Right hindlimb (tissue), 1 donor: ENCODE data around the gene ZGRF1.
"Not testable (repeated sequence)": the region's sequence is repeated elsewhere in the genome, so short reads cannot be mapped to it uniquely, and the experiment has no call there.

Experiments
- DNase-seq: peaks from one replicate; pipeline ENCODE4 v3.0.0-alpha.2; 2018

ZGRF1 gene, protein sequence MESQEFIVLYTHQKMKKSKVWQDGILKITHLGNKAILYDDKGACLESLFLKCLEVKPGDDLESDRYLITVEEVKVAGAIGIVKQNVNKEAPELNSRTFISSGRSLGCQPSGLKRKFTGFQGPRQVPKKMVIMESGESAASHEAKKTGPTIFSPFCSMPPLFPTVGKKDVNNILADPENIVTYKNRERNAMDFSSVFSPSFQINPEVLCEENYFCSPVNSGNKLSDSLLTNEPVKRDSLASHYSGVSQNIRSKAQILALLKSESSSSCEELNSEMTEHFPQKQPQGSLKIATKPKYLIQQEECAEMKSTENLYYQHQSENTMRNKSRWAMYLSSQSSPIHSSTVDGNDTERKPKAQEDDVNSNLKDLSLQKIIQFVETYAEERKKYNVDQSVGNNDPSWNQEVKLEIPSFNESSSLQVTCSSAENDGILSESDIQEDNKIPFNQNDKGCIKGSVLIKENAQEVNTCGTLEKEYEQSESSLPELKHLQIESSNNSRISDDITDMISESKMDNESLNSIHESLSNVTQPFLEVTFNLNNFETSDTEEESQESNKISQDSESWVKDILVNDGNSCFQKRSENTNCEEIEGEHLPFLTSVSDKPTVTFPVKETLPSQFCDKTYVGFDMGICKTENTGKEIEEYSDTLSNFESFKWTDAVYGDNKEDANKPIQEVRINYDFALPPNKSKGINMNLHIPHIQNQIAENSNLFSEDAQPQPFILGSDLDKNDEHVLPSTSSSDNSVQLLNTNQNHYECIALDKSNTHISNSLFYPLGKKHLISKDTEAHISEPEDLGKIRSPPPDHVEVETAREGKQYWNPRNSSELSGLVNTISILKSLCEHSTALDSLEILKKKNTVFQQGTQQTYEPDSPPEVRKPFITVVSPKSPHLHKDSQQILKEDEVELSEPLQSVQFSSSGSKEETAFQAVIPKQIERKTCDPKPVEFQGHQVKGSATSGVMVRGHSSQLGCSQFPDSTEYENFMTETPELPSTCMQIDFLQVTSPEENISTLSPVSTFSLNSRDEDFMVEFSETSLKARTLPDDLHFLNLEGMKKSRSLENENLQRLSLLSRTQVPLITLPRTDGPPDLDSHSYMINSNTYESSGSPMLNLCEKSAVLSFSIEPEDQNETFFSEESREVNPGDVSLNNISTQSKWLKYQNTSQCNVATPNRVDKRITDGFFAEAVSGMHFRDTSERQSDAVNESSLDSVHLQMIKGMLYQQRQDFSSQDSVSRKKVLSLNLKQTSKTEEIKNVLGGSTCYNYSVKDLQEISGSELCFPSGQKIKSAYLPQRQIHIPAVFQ (N-terminal part only)

DNA sequence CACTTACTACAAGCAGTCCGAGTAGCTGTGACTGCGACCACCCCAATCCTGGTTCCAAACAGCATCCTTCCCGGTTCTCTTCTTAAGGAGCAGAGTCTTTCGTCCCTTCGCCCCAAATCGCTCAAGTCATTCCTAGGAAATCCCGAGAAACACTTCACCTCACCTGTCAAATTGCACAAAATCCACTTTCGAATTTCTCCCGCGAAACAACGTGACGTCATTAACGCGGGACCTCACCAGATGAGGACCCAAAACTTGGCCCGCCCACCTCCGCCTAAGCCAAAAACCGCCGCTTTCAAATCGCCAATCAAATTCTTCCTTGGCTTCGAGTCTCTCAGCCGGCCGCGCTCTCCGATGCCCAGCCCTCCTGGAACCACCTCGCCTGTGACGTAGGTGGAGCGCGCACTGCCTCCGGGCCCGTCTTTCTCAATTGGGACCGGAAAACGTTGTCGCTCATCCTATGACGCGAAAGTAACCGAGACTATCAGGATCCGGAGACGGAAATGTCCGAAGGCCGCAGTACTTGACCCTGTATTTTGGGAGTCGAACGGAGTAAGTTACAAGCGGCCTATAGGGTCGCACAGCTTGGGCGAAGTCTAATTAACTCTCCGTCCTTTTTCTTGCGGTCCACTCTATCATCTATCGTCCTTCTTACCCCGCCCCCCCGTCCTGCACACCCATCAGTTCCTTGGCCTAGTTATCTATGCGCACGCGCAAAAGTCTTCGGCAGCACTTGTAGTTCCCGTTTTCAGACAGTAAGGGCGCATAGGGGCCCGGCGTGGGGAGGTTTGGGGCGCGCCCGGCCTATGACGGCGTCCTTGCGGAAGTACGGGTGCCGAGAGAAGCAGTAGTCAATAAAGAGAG lies at the start of gene ZGRF1, which contains the start of gene LARP7:
Gene ZGRF1 (minus strand): TSS at position 222 of the 864 bp plus-strand sequence. CDS start 3,733 bp downstream, outside the sequence.
Gene LARP7 (plus strand): TSS at position 456 of the 864 bp plus-strand sequence. CDS start 7,527 bp downstream, outside the sequence.
- peak; percentile 100 for DNase-seq

DNA sequence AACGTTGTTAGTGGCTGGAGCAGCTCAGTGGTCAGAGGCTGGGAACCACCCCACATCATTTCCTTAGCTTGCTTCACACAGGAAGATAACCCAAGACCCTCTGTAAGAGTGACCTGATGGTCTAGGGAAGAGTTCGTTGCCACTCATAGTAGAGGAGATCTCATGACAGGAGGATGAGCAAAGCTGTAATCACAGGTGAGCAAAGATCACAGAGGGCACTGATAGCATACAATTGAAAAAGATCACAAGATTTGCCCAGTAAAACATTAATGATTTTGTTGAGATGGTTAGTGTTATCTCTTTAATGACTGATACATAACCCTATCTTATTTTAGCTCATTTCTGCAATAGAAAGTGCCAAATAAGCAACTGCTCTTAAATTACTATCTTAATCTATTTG lies 44.3 kb upstream of the ZGRF1 start:
- DNase-seq: no peak

- DNase-seq: no peak
Measured at GRCh38 chr4:112677519-112678091, 40.9 kb upstream of the ZGRF1 start.

DNA sequence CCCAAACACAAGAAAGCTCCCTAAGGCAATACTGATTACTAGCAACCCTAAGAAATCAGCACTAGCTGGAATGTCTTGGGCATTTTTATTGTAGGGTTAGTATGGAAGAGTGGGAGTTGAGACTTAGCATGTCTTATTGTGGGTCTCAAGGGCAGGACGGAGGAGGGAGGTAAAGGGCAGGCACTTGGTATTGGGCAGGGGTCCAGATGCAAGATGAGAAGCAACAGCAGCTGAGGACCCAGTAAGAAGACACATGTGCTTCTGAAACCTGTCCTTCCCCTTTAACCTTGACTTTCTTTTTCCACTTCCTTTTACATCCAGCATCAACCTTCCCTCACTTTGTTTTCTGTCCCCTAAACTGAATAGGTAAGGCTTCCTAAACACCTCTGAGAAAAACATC lies 37.7 kb upstream of the ZGRF1 start:
- no peak for DNase-seq

DNA sequence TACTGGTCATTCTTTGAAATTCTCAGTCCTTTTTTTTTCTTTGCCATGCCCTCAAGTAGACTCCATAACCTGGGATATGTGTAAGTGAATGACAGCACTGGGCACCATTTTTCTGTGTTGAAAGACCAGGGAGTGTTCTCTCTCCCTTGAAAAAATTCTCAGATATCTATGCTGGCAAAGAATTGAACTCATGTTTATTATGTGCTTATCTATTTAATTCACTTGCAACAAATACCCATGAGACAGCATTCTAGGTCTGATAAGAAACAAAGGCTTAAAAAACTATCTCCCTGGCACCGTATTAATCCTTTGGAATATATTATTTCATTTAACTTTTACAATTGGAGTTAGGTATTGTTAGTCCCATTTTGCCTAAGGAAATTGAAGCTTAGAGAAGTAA lies 37.0 kb upstream of the ZGRF1 start:
- no peak for DNase-seq

DNA sequence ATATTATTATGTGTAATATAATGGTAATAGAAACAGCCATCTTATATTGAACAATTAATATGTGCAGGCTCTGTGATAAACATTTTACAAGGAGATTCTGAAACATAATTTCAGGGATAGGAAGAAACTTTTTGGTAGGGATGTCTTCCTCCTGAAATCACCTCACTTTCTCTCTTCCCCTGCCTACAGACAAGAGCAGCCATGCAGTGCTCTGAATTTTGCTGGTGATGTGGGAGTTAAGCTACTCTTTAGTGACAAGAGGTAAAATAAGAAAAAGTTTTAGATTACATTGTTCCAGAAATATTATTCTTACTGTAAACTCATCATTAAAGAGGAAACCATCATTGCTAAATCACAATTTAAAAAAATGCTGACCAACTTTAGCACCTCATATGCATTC lies 36.4 kb upstream of the ZGRF1 start:
- no peak for DNase-seq

- DNase-seq: no peak
Measured at GRCh38 chr4:112668131-112668530, 31.4 kb upstream of the ZGRF1 start.

DNA sequence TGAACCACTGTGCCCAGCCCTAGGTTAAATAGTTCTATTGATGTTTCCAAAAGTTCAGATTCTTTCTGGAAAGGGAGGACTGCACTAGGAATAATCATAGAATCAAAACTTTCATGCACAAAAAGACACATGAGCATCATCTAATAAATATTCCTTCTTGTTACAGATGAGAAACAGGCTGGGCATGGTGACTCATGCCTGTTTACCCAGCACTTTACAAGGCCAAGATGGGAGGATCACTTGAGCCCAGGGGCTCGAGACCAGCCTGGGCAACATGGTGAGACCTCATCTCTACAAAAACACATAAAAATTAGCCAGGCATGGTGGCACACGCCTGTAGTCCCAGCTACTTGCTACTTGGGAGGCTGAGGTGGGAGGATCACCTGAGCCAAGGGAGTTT lies 27.9 kb upstream of the ZGRF1 start:
- DNase-seq: no peak

GRCh38 chr4:112656115-112656514 lies 19.4 kb upstream of the ZGRF1 start:
- not testable (repeated sequence) for DNase-seq

DNA sequence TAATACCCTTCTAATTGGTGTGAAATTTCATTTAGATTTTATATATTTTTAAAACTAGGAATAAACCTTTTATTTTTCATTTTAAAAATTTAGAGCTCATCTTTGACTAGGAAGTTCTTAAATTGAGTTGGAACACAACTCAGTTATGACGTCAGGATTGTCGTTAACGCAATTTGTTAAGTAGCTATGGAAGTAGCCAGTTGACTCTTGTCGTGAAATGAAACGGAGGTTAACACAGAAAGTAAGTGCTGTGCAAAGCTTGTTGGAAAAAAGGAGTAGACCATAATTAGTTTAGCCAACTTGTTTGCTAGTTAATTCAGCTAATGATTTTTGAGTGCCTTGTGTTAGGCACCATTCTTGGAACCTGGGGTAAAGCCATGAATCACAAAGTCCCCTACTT lies 18.6 kb upstream of the ZGRF1 start:
- DNase-seq: no peak

- DNase-seq: no peak
Measured at GRCh38 chr4:112652216-112652615, 15.5 kb upstream of the ZGRF1 start.

DNA sequence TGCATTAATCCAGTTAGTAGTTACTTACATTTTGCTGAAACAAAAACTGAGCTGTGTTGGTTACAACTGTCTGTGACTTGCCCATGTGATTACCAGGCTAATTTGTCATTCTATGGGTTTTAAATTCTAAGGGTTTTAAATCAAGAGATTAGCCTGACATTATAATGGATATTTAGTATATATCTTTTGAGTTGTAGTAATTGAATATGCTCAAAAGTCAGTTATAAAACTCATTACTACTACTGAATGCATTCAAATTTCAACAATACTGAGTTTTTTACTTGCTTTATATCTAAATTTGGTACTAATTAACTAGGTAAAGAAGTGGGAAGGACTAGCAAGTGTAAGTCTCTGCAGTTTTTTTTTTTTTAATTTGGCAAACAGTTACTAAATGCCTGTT lies 14.9 kb upstream of the ZGRF1 start:
- no peak for DNase-seq

- no peak for DNase-seq
Measured at GRCh38 chr4:112650332-112650731, 13.6 kb upstream of the ZGRF1 start.

DNA sequence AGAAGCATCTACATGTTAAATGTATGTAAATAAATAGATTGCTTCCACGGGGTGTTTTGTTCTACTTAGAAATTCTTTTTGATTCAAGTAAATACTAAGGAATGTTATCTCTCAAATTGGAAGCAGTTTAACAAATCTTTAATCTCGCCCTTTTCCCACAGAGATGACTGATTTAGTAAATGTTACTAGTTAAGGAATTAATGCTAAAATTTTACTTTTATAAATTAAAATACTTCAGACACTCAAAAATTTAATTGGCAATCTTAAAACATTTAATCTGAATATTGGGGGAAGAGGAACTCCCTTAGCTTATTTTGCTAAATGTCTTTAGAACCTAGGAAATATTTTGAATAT lies 12.3 kb upstream of the ZGRF1 start:
- DNase-seq: no peak

GRCh38 chr4:112648263-112649054 lies 11.8 kb upstream of the ZGRF1 start:
- no peak for DNase-seq

- DNase-seq: no peak
Measured at GRCh38 chr4:112647785-112648184, 11.1 kb upstream of the ZGRF1 start.

- no peak for DNase-seq
Measured at GRCh38 chr4:112646632-112647537, 10.2 kb upstream of the ZGRF1 start.

- DNase-seq: no peak
Measured at GRCh38 chr4:112645541-112646329, 9.0 kb upstream of the ZGRF1 start.
